ENCODE results near the gene RAB20. TPM values are rescaled to one million over a fixed set of nuclear protein-coding genes. Genes with fewer than 3 reads are reported as not detected.
A peak's percentile ranks its signal among the peaks of the same experiment; 100 is the strongest.

The RAB20 gene
- total RNA-seq, 1 donor from 2014 or later = 2.6 TPM

GRCh38 chr13:110486061-110486715, 75.3 kb downstream of the RAB20 start:
- H3K27ac Mint-ChIP-seq (ENCODE audit: unreplicated experiment) = peak overlapping the region; percentile 95
- peaks cover 17% of the 10 kb centered on the region for H3K4me1 ChIP-seq (ENCODE audit: insufficient read depth, low read length)
- peak overlapping the region; percentile 26 for H3K9ac ChIP-seq (ENCODE audit: low read length)
- H3K4me1 Mint-ChIP-seq (ENCODE audit: low read depth, unreplicated experiment) = peaks cover 27% of the 10 kb centered on the region
- H3K79me2 ChIP-seq (ENCODE audit: insufficient read depth, low read length) = peaks cover 3% of the 10 kb centered on the region
- H2AFZ ChIP-seq (ENCODE audit: low read depth, low read length) = no peak overlapping the region
- no peaks in the 10 kb centered on the region for H3K9me3 ChIP-seq (ENCODE audit: insufficient read depth, low read depth, low read length)
- no peaks in the 10 kb centered on the region for H3K27me3 Mint-ChIP-seq (ENCODE audit: low read depth, unreplicated experiment)
- peaks cover 4% of the 10 kb centered on the region for H3K9me3 Mint-ChIP-seq (ENCODE audit: unreplicated experiment)
- H3K36me3 ChIP-seq (ENCODE audit: insufficient read depth, low read length) = peaks cover 51% of the 10 kb centered on the region
- peak overlapping the region; percentile 46 for H3K27ac ChIP-seq (ENCODE audit: low read depth, low read length)
- H3K4me3 ChIP-seq (ENCODE audit: insufficient read depth, low read depth, low read length) = no peak overlapping the region
- no peak for DNase-seq (ENCODE audit: low read depth)
- H3K4me2 ChIP-seq (ENCODE audit: low read length) = peak overlapping the region; percentile 7
- FAIRE-seq = no peak
- TF ChIP-seq EZH2 (IDR thresholded peaks at IDR 0.05; ENCODE audit: insufficient read depth, low read length) (no peak), CTCF (IDR thresholded peaks at IDR 0.05; ENCODE audit: insufficient read depth, low read depth, low read length) (no peak)
- peaks cover 63% of the 10 kb centered on the region for H4K20me1 ChIP-seq (ENCODE audit: insufficient read depth, low read length)
- peaks cover 32% of the 10 kb centered on the region for H3K36me3 Mint-ChIP-seq (ENCODE audit: low read depth, unreplicated experiment)
- peak overlapping the region; percentile 54 for H3K4me3 Mint-ChIP-seq (ENCODE audit: unreplicated experiment)
- no peaks in the 10 kb centered on the region for H3K27me3 ChIP-seq (ENCODE audit: insufficient read depth, low read length)

- Histone ChIP-seq H3K4me2 (ENCODE audit: low read length) (peak overlapping the region; percentile 7), H3K9ac (ENCODE audit: low read length) (peak overlapping the region; percentile 26), H3K4me3 (ENCODE audit: insufficient read depth, low read depth, low read length) (no peak overlapping the region), H2AFZ (ENCODE audit: low read depth, low read length) (no peak overlapping the region), H3K4me1 (ENCODE audit: insufficient read depth, low read length) (peaks cover 17% of the 10 kb centered on the region), H3K79me2 (ENCODE audit: insufficient read depth, low read length) (peaks cover 3% of the 10 kb centered on the region), H3K27ac (ENCODE audit: low read depth, low read length) (peak overlapping the region; percentile 46), H3K27me3 (ENCODE audit: insufficient read depth, low read length) (no peaks in the 10 kb centered on the region), H3K9me3 (ENCODE audit: insufficient read depth, low read depth, low read length) (no peaks in the 10 kb centered on the region), H3K36me3 (ENCODE audit: insufficient read depth, low read length) (peaks cover 48% of the 10 kb centered on the region), H4K20me1 (ENCODE audit: insufficient read depth, low read length) (peaks cover 58% of the 10 kb centered on the region)
- H3K9me3 Mint-ChIP-seq (ENCODE audit: unreplicated experiment) = peaks cover 4% of the 10 kb centered on the region
- H3K27me3 Mint-ChIP-seq (ENCODE audit: low read depth, unreplicated experiment) = no peaks in the 10 kb centered on the region
- TF ChIP-seq EZH2 (IDR thresholded peaks at IDR 0.05; ENCODE audit: insufficient read depth, low read length) = no peak
- no peak for TF ChIP-seq CTCF (IDR thresholded peaks at IDR 0.05; ENCODE audit: insufficient read depth, low read depth, low read length)
- peak; percentile 57 for DNase-seq (ENCODE audit: low read depth)
- peaks cover 30% of the 10 kb centered on the region for H3K36me3 Mint-ChIP-seq (ENCODE audit: low read depth, unreplicated experiment)
- H3K27ac Mint-ChIP-seq (ENCODE audit: unreplicated experiment) = peak overlapping the region; percentile 95
- H3K4me3 Mint-ChIP-seq (ENCODE audit: unreplicated experiment) = peak overlapping the region; percentile 54
- FAIRE-seq = no peak
- peaks cover 27% of the 10 kb centered on the region for H3K4me1 Mint-ChIP-seq (ENCODE audit: low read depth, unreplicated experiment)
Observed at GRCh38 chr13:110485604-110486003, 75.9 kb downstream of the RAB20 start.

Measured in astrocyte (in vitro differentiated cells and primary cell).